Liver (tissue), 3 donors: ENCODE measurements around the gene PHC3.

Experiments
- CTCF ChIP-seq: fragments of 150-350 bp; IDR thresholded peaks from 2 replicates; pipeline ENCODE4 v1.5.1; 2017; ENCODE audit warnings: improper control_type of control experiment, low read depth, low read length; ENCODE audit not compliant: missing input control
- REST ChIP-seq: IDR thresholded peaks from 2 replicates; pipeline ENCODE4 v1.6.1; 2016; ENCODE audit warnings: antibody characterized with exemption, mild to moderate bottlenecking
- TAF1 ChIP-seq: conservative IDR thresholded peaks from 2 replicates; pipeline ENCODE4 v1.6.1; 2016; ENCODE audit warnings: antibody characterized with exemption, mild to moderate bottlenecking
- donor health status: healthy.
- donor health status: healthy.

GRCh38 chr3:170078620-170079281, 102.8 kb downstream of the PHC3 start:
- TF ChIP-seq CTCF: no peak
- no peak for TF ChIP-seq TAF1
- no peak for TF ChIP-seq REST
